ENCODE results near the gene MAST1. TPM values are rescaled to one million over a fixed set of nuclear protein-coding genes. Genes with fewer than 3 reads are reported as not detected.

MAST1 gene
- total RNA-seq, 1 donor from 2014 or later = 17.7 TPM

DNA sequence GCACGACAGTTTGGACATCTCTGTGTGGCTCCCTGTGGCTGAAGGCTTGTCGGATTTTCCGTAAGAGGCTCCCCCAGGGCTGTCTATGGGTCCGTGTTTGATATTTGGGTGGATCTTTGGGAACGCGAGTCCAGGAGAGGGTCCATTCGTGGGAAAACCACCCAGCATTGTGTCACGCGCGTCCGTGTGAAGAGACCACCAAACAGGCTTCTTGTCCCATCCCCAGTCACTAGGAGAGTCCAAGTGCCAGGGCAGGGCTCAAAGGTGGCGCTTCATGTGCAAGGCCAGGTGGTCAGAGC lies 46.3 kb downstream of the MAST1 start:
- H3K4me3 Mint-ChIP-seq = no peak overlapping the region

GRCh38 chr19:12884926-12885748 lies 46.8 kb downstream of the MAST1 start:
- no peaks in the 10 kb centered on the region for H3K9me3 Mint-ChIP-seq
- H3K4me1 Mint-ChIP-seq = peaks cover 17% of the 10 kb centered on the region
- no peaks in the 10 kb centered on the region for H3K36me3 Mint-ChIP-seq (ENCODE audit: low read depth)
- H3K4me3 Mint-ChIP-seq = peak overlapping the region; percentile 15
- TF ChIP-seq CTCF (conservative IDR thresholded peaks at IDR 0.05) = peak; percentile 59
- DNase-seq (ENCODE audit: low read depth, low spot score) = peak; percentile 48
- no peak overlapping the region for H3K27ac Mint-ChIP-seq (ENCODE audit: unreplicated experiment)
- H3K27me3 Mint-ChIP-seq (ENCODE audit: low read depth) = peaks cover 76% of the 10 kb centered on the region

More for the DNA sequence above, 46.3 kb downstream of the MAST1 start:
- no peak for DNase-seq (ENCODE audit: low read depth, low spot score)
- no peaks in the 10 kb centered on the region for H3K36me3 Mint-ChIP-seq (ENCODE audit: low read depth)
- no peak for TF ChIP-seq CTCF (conservative IDR thresholded peaks at IDR 0.05)
- peaks cover 81% of the 10 kb centered on the region for H3K27me3 Mint-ChIP-seq (ENCODE audit: low read depth)
- H3K9me3 Mint-ChIP-seq = no peaks in the 10 kb centered on the region
- no peak overlapping the region for H3K27ac Mint-ChIP-seq (ENCODE audit: unreplicated experiment)
- peaks cover 17% of the 10 kb centered on the region for H3K4me1 Mint-ChIP-seq

GRCh38 chr19:12885749-12886650 lies 47.7 kb downstream of the MAST1 start:
- Mint-ChIP-seq H3K9me3 (no peaks in the 10 kb centered on the region), H3K36me3 (ENCODE audit: low read depth) (no peaks in the 10 kb centered on the region), H3K4me3 (peak overlapping the region; percentile 69), H3K27me3 (ENCODE audit: low read depth) (peaks cover 73% of the 10 kb centered on the region), H3K4me1 (peaks cover 19% of the 10 kb centered on the region), H3K27ac (ENCODE audit: unreplicated experiment) (no peak overlapping the region)
- no peak for DNase-seq (ENCODE audit: low read depth, low spot score)
- no peak for TF ChIP-seq CTCF (conservative IDR thresholded peaks at IDR 0.05)

DNA sequence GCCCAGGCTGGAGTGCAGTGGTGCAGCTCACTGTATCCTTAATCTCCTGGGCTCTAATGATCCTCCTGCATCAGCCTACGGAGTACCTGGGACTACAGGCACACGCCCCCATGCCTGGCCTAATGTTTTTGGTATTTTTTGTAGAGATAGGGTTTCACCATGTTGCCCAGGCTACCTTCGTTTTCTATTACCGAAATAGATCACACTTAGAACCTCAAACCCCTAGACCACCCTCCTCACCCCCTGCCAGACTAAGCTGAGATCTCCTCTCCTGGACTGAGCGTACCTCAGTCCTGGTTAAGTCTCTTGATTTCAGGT lies 48.3 kb downstream of the MAST1 start:
- Mint-ChIP-seq H3K27me3 (ENCODE audit: low read depth) (peaks cover 70% of the 10 kb centered on the region), H3K27ac (ENCODE audit: unreplicated experiment) (no peak overlapping the region), H3K36me3 (ENCODE audit: low read depth) (no peaks in the 10 kb centered on the region), H3K4me3 (peak overlapping the region; percentile 69), H3K4me1 (peaks cover 24% of the 10 kb centered on the region), H3K9me3 (no peaks in the 10 kb centered on the region)
- DNase-seq (ENCODE audit: low read depth, low spot score) = no peak
- TF ChIP-seq CTCF (conservative IDR thresholded peaks at IDR 0.05) = no peak

DNA sequence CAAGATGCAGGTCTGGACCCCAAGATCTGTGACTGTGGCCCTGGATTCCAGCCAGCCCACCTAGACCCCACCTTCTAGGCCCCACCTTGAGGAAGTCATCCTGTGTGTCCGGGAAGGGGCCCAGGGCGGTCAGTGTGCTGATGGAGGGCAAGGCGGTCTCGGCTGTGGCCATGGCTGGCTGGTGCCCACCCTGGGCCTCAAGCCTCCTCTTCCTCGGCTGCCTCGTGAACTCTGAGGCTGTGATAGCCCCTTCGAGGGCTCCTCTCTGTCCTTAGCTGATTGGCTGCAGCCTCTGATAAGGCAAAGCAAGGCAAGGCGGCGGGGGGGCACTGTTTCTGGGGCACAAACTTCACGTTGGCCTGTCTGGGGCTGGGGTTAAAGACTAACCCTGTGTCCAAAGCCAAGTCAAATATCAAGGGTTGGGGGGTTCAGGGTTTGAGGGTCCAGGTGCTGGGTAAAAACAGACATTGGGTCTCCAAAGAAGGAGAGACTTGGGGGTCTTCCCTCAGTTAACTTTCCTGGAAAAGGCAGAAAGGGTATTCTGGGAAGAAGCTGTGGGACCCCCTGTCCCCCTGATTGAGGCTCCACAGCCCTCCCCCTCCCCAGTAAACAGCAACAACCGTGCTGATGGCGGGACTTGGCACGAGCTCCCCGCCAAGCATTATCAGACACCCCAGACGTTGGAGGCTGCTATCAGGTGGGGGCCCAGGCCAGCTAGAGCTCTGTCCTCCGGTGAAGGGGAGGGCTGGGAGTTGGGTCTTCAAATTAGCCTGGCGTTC lies 48.8 kb downstream of the MAST1 start, which contains the start of gene KLF1:
Gene KLF1, minus strand, starts transcription at position 233 of the 779 bp plus-strand sequence. Its CDS starts 61 bp downstream, at position 172.
- no peaks in the 10 kb centered on the region for H3K36me3 Mint-ChIP-seq (ENCODE audit: low read depth)
- DNase-seq (ENCODE audit: low read depth, low spot score) = no peak
- H3K27me3 Mint-ChIP-seq (ENCODE audit: low read depth) = peaks cover 68% of the 10 kb centered on the region
- H3K27ac Mint-ChIP-seq (ENCODE audit: unreplicated experiment) = no peak within 1 kb of the TSS
- TF ChIP-seq CTCF (conservative IDR thresholded peaks at IDR 0.05) = no peak
- peaks cover 27% of the 10 kb centered on the region for H3K4me1 Mint-ChIP-seq
- peak within 1 kb of the TSS; percentile 69 for H3K4me3 Mint-ChIP-seq
- no peaks in the 10 kb centered on the region for H3K9me3 Mint-ChIP-seq
